ENCODE measurements around the gene VAV2. TPM values are rescaled to one million over a fixed set of nuclear protein-coding genes. Genes with fewer than 3 reads are reported as not detected.
A peak's percentile ranks its signal among the peaks of the same experiment; 100 is the strongest.

The VAV2 gene
- total RNA-seq, 2 experiments from 2014 or later: 11.0 to 27.8 TPM

- H3K27ac ChIP-seq (ENCODE audit: low read depth, low read length, poor library complexity, severe bottlenecking): no peak overlapping the region
Measured at GRCh38 chr9:133822430-133823065, 169.6 kb downstream of the VAV2 start.

GRCh38 chr9:133821601-133822429, 170.3 kb downstream of the VAV2 start:
- Histone ChIP-seq H3K27ac (ENCODE audit: low read depth, low read length, poor library complexity, severe bottlenecking) (no peak overlapping the region), H2AFZ (ENCODE audit: low read length) (no peak overlapping the region), H3K9me3 (ENCODE audit: low read length) (no peaks in the 10 kb centered on the region), H4K20me1 (ENCODE audit: insufficient read depth, low read length) (no peaks in the 10 kb centered on the region), H3K36me3 (ENCODE audit: insufficient read depth, low read length) (no peaks in the 10 kb centered on the region), H3K79me2 (ENCODE audit: insufficient read depth, low read depth, low read length) (no peaks in the 10 kb centered on the region), H3K9me2 (ENCODE audit: insufficient read depth, low read length) (no peaks in the 10 kb centered on the region), H3K4me1 (ENCODE audit: insufficient read depth, low read length, poor library complexity, severe bottlenecking) (peaks cover 31% of the 10 kb centered on the region), H3K4me3 (ENCODE audit: low read depth, low read length, poor library complexity, severe bottlenecking) (no peak overlapping the region), H3K4me2 (ENCODE audit: low read length) (peak overlapping the region; percentile 30)
- peak; percentile 29 for DNase-seq (ENCODE audit: low spot score)
- no TSS peak for BruUV-seq (replicated peaks)
- intact Hi-C loops (cut with micrococcal nuclease; ENCODE audit: unreplicated experiment): no loop called here
- ChIA-PET POLR2A (no interaction called here), CTCF (ENCODE audit: unreplicated experiment) (no interaction called here)
- TF ChIP-seq CTCF (conservative IDR thresholded peaks at IDR 0.05; ENCODE audit: low read length) (no peak), EZH2phosphoT487 (IDR thresholded peaks at IDR 0.05; ENCODE audit: borderline replicate concordance, low read depth, low read length) (no peak)

More at GRCh38 chr9:133822430-133823065, 169.6 kb downstream of the VAV2 start:
- H3K4me2 ChIP-seq (ENCODE audit: low read length): peak overlapping the region; percentile 30
- H4K20me1 ChIP-seq (ENCODE audit: insufficient read depth, low read length): no peaks in the 10 kb centered on the region
- intact Hi-C loops (cut with micrococcal nuclease; ENCODE audit: unreplicated experiment): no loop called here
- H3K36me3 ChIP-seq (ENCODE audit: insufficient read depth, low read length): no peaks in the 10 kb centered on the region
- no peaks in the 10 kb centered on the region for H3K79me2 ChIP-seq (ENCODE audit: insufficient read depth, low read depth, low read length)
- H3K9me2 ChIP-seq (ENCODE audit: insufficient read depth, low read length): no peaks in the 10 kb centered on the region
- POLR2A ChIA-PET: no interaction called here
- no peak overlapping the region for H2AFZ ChIP-seq (ENCODE audit: low read length)
- TF ChIP-seq EZH2phosphoT487 (IDR thresholded peaks at IDR 0.05; ENCODE audit: borderline replicate concordance, low read depth, low read length) (no peak), CTCF (conservative IDR thresholded peaks at IDR 0.05; ENCODE audit: low read length) (no peak)
- H3K9me3 ChIP-seq (ENCODE audit: low read length): no peaks in the 10 kb centered on the region
- DNase-seq (ENCODE audit: low spot score): peak; percentile 45
- H3K4me1 ChIP-seq (ENCODE audit: insufficient read depth, low read length, poor library complexity, severe bottlenecking): peaks cover 31% of the 10 kb centered on the region
- CTCF ChIA-PET (ENCODE audit: unreplicated experiment): no interaction called here
- no peak overlapping the region for H3K4me3 ChIP-seq (ENCODE audit: low read depth, low read length, poor library complexity, severe bottlenecking)
- no TSS peak for BruUV-seq (replicated peaks)

GRCh38 chr9:133819923-133820322, 172.2 kb downstream of the VAV2 start:
- H3K79me2 ChIP-seq (ENCODE audit: insufficient read depth, low read depth, low read length): no peaks in the 10 kb centered on the region
- H3K9me3 ChIP-seq (ENCODE audit: low read length): no peaks in the 10 kb centered on the region
- H3K27ac ChIP-seq (ENCODE audit: low read depth, low read length, poor library complexity, severe bottlenecking): no peak overlapping the region
- ChIA-PET CTCF (ENCODE audit: unreplicated experiment) (no interaction called here), POLR2A (interaction anchor here (0.7 kb wide), 1 partner anchor 175 kb away, joined by 3 read pairs; no protein-coding TSS in a partner anchor)
- peaks cover 24% of the 10 kb centered on the region for H3K4me1 ChIP-seq (ENCODE audit: insufficient read depth, low read length, poor library complexity, severe bottlenecking)
- H4K20me1 ChIP-seq (ENCODE audit: insufficient read depth, low read length): no peaks in the 10 kb centered on the region
- intact Hi-C loops (cut with micrococcal nuclease; ENCODE audit: unreplicated experiment): no loop called here
- no peak overlapping the region for H2AFZ ChIP-seq (ENCODE audit: low read length)
- H3K4me2 ChIP-seq (ENCODE audit: low read length): no peak overlapping the region
- BruUV-seq (replicated peaks): no TSS peak
- no peak overlapping the region for H3K4me3 ChIP-seq (ENCODE audit: low read depth, low read length, poor library complexity, severe bottlenecking)
- H3K9me2 ChIP-seq (ENCODE audit: insufficient read depth, low read length): no peaks in the 10 kb centered on the region
- no peaks in the 10 kb centered on the region for H3K36me3 ChIP-seq (ENCODE audit: insufficient read depth, low read length)
- no peak for DNase-seq (ENCODE audit: low spot score)
- no peak for TF ChIP-seq EZH2phosphoT487 (IDR thresholded peaks at IDR 0.05; ENCODE audit: borderline replicate concordance, low read depth, low read length)
- no peak for TF ChIP-seq CTCF (conservative IDR thresholded peaks at IDR 0.05; ENCODE audit: low read length)
